AG10803 (cell line): ENCODE measurements around the gene FAM131C.

ENCODE experiments used
- DNase-seq: peaks from one replicate; pipeline ENCODE4 v3.0.0; 2010; ENCODE audit warnings: low read depth
- H3K4me3 ChIP-seq: 2 replicates; pipeline ENCODE4 v1.5.1; 2011; ENCODE audit warnings: mild to moderate bottlenecking, low read length, control low read depth
- TF ChIP-seq, protein P1 (sequence below): conservative IDR thresholded peaks from 2 replicates; pipeline ENCODE4 v1.5.1; 2011; ENCODE audit warnings: mild to moderate bottlenecking, low read length, control low read depth, inconsistent platforms

FAM131C gene

DNA sequence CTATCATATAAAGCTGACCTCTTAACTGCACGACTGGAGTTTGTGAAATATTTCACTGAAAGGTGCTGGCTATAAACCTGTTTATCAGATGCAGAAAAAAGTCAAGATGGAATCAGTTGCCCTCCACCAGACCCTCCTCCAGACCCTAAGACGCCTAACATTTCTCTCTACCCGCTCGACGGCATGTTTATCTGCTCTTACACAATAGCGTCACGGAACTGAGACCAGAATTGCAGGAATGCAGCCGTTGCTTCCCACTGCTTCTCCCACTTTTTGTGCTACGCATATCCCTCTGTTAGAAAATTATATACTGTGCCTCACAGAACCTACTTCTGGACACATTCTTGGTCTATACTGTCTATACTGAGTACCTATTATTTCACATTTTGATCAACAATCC, 28.2 kb upstream of the FAM131C start:
- no peak overlapping the region for H3K4me3 ChIP-seq
- TF ChIP-seq, protein P1, sequence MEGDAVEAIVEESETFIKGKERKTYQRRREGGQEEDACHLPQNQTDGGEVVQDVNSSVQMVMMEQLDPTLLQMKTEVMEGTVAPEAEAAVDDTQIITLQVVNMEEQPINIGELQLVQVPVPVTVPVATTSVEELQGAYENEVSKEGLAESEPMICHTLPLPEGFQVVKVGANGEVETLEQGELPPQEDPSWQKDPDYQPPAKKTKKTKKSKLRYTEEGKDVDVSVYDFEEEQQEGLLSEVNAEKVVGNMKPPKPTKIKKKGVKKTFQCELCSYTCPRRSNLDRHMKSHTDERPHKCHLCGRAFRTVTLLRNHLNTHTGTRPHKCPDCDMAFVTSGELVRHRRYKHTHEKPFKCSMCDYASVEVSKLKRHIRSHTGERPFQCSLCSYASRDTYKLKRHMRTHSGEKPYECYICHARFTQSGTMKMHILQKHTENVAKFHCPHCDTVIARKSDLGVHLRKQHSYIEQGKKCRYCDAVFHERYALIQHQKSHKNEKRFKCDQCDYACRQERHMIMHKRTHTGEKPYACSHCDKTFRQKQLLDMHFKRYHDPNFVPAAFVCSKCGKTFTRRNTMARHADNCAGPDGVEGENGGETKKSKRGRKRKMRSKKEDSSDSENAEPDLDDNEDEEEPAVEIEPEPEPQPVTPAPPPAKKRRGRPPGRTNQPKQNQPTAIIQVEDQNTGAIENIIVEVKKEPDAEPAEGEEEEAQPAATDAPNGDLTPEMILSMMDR: no peak
- no peak for DNase-seq

DNA sequence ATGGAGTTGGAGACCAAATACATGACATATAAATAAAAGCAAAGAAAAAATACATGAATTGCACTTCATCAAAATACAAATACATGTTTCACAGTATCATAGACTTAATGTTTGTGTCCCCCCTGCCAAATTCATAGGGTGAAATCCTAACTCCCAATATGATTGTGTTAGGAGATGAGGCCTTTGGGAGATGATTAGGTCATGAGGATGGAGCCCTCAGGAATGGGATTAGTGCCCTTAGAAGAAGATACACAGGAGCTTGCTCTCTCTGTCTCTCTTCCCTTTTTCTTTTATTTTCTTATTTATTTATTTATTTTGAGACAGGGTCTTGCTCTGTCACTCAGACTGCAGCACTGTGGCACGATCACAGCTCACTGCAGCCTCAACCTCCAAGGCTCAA, 26.0 kb upstream of the FAM131C start:
- H3K4me3 ChIP-seq: no peak overlapping the region
- DNase-seq: no peak
- TF ChIP-seq, protein P1: no peak

DNA sequence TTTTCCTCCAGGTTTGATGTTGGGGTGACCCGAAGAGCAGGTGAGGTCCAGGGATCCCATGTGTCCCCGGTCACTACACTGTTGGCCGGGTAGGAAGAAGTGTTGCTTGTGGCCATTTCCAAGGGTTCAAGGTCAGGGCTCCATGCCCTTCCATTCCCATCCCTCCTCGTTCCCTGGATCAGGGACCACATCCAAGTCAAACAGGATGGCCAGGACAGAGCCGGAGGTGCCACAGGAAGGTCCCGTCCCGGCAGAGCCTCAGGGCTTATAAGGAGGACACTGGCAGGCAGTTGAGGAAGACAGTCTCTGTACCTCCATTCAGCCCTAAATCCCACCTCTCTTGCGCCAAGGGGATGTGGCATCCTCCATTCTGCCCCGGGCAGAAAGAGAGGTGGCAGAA, 22.0 kb upstream of the FAM131C start:
- H3K4me3 ChIP-seq: no peak overlapping the region
- TF ChIP-seq, protein P1: no peak
- no peak for DNase-seq

DNA sequence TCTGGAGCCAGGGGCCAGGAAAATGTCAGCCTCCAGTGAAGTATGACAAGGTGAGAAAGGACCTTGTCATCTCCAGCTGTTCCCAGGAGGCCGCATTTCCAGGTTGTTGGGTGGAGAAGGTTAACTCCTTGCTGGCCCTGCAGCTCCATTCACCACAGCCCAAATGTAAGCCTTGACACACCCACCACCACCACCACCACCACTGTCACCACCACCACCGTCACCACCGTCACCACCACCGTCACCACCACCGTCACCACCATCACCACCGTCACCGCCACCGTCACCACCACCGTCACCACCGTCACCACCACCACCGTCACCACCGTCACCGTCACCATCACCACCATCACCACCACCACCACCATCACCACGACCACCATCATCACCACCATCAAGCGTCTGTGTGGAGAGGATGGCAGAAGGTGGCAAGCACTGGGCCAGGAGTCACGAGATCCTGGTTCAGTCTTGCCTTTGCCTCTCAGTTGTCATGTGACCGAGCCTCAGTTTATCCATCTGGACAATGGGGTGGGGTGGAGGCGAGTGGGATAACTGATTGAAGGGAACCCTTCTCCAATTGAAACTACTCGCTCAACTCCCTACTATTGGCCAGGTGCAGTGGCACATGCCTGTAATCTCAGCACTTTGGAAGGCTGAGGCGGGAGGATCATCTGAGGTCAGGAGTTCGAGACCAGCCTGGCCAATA, 21.2 kb upstream of the FAM131C start:
- DNase-seq: no peak
- no peak overlapping the region for H3K4me3 ChIP-seq
- TF ChIP-seq, protein P1: no peak

DNA sequence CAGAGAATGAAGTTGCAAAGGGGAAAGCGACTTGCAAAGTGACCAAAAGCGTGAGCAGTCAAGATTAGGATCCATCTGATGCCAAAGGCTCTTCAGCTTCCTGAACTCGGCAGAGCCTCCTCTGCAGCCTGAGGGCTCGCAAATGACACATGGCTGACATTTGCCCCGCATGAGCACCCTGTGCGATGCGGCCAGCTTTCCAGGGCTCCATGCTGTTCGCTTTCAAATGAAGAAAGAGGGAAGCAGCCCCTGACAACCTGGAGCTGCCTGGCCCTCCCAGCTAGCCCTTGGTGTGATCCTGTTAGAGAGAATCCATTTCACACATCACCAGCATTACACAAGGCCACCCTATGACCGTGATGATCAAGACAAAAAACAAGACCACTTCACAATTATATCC, 20.2 kb upstream of the FAM131C start:
- no peak overlapping the region for H3K4me3 ChIP-seq
- DNase-seq: no peak
- TF ChIP-seq, protein P1: no peak

DNA sequence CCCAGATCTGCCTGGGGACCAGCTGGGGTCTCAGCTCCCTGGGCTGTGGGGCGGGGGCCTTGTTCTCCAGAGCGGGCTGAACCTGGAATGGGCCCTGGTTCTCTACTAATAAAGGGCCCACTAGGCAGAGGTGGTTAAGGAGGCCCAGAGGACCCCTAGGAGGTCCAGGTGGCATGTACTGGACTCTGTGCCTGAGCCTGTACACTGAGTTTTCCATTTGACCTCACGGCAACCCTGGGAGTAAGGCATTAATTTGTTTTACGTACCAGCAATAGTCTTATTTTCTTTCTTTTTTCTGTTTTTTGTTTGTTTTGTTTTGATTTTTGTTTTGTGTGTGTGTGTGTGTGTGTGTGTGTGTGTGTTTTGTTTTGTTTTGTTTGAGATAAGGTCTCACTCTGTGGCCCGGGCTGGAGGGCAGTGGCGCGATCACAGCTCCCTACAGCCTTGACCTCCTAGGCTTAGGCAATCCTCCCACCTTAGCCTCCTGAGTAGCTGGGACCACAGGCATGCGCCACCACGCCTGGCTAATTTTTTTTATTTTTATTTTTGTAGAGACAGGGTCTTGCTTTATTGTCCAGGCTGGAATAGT, 19.6 kb upstream of the FAM131C start:
- TF ChIP-seq, protein P1: no peak
- H3K4me3 ChIP-seq: no peak overlapping the region
- no peak for DNase-seq
